DMS153 treated with DMSO at 0.1 percent for 48 hours (cell line): Measurements from ENCODE around the gene KLHL6.

Experiments used
- DNase-seq: peaks from one replicate; lab custom pipeline; 2025; ENCODE audit not compliant: unreplicated experiment; lab: John Stamatoyannopoulos, UW

KLHL6 gene

GRCh38 chr3:183508821-183509220 lies 46.7 kb downstream of the KLHL6 start:
- no peak for DNase-seq

GRCh38 chr3:183507551-183507950 lies 48.0 kb downstream of the KLHL6 start:
- DNase-seq, result no peak

DNA sequence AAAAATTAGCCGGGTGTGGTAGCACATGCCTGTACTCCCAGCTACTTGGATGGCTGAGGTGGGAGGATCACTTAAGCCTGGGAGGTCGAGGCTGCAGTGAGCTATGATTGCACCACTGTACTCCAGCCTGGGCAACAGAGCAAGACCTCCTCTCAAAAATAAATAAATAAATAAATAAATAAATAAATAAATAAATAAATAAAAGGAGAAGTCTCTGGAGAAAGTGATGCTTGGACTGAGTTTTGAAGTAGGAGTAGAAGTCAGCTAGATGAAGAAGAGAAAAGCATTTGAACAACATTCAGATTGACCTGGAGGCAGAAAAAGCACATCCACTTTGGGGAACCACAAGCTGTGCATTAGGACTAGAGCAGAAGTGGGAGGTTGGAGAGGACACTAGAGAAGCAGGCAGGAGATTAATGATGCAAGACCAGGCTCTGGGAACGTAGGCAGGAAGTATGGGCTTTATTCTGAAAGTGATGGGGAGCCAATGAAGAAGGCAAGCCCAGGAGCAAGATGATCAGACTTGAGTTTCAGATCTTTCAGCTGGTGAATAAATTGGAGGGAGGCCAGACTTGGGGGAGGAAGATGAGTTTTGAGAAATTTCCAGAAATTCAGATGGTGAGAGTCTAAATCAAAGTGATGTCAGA lies 48.7 kb downstream of the KLHL6 start:
- no peak for DNase-seq

DNA sequence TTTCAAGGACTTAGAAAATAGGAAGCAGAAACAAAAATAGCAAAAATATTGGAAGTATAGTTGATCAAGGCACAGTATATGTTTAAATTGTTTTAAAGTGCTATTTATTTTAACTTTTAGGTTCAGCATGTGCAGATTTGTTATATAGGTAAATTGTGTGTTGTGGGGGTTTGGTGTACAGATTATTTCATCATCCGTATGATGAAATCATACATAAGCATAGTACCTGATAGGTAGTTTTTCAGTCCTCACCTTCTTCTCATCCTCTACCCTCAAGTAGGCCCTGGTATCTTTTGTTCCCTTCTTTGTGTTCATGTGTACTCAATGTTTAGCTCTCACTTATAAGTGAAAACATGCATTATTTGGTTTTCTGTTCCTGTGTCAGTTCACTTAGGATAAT lies 50.9 kb downstream of the KLHL6 start:
- no peak for DNase-seq

GRCh38 chr3:183503746-183504145 lies 51.8 kb downstream of the KLHL6 start:
- no peak for DNase-seq

DNA sequence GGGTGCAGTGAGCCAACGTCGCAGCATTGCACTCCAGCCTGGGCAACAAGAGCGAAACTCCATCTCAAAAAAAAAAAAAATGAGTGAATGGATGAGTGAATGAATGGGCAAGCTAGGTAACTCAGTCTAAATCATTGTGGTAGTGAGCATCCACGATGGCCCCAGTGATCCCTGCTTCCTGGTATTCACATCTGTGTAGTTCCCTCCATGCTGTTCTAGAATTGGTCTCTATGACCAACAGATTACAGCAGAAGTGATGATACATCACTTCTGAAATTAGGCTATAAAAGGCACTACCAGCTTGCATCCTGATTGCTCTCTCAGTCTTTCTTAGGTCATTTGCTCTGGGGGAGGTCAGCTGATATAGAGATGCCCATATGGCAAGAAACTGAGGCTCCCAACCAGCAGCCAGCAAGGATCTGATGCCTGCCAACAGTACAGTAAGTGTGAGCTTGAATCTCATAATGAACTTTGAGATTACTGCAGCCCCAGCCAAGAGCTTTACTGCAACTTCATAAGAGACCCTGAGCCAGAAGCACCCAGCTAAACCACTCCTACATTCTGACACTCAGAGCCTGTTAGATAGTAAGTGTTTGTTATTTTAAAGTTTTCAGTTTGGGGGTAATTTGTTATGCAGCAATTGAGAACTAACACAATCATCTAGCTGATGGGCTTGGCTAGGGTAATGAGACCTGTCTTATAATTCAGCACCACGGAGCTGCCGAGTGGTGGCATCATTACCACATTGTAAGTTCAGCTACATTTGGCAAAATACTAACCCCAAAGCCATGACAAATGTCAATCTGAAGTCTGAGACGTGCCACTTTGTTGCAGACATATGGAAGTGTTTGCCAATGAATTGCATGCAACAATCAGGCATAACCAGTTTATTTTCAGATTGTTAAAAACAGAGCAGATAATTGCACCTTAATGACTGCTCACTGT lies 53.0 kb downstream of the KLHL6 start:
- no peak for DNase-seq

DNA sequence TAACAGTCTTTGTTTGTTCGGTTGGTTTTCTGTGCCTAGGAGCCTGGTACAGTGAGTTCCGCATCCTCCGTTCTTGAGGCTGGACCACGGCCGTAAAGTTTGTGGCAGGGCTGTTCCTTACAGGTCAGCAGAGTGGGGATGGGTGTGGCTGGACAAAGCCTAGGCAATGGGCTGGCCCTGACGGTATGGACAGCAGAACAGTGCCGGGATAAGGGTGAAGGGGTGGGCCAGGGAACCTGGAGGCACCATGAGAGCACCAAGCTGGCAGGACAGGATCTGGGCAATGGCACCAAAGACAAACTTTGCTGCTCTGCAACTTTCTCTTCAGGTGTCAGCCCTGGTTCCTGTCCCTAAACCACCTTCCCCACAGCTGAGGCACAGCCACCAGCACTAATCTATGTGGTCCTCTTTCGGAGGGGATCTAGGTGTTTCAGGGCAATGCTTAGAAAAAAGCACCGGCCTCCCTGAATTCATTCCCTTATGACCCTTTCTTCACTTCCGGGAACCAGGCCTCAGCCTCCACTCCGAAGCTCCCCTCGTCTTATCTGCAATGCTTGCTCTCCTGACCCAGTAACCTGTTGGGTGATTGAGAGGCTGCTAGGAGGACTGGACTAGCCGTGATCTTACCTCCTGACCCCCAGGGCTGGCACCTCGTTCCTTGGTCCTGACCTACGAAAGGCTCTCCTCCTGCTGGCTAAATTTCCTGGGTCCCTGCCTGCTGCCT lies 54.4 kb downstream of the KLHL6 start:
- DNase-seq, result no peak

GRCh38 chr3:183500319-183500718 lies 55.2 kb downstream of the KLHL6 start:
- DNase-seq, result no peak

DNA sequence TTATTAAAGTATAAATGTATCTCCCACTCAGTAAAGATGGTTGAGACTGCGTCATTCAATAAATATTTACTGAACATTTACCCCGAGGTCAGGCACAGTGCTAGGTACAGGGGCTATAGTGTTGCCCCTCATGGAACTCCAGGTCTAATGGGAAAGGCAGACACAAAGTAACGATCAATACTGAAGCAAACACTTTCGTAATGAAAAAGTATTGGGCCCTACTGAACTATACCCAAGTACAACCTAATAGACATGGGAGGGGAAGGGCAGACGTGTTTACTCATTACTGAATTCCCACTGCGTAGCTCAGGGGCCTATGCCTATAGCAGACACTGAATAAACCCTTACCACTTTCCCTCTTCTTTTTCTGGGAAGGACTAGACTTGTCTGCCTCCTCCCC lies 56.9 kb downstream of the KLHL6 start:
- DNase-seq, result no peak

DNA sequence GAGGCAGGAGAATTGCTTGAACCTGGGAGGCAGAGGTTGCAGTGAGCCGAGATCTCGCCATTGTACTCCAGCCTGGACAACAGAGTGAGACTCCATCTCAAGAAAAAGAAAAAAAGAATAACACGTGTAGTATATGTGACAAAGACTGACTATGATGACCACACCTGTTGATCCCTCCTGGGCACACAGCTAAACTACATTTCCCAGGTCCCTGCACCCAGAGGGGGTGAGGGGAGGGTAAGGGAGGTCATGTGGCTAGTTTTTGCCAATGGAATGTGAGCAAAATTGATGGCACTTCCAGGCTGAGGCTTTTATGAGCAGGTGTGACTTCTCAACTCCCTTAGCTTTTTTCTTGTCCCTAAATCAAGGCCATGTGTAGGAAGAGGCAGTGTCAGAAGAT lies 58.2 kb downstream of the KLHL6 start:
- no peak for DNase-seq

GRCh38 chr3:183496311-183496710 lies 59.2 kb downstream of the KLHL6 start:
- no peak for DNase-seq

GRCh38 chr3:183494341-183494740 lies 61.2 kb downstream of the KLHL6 start:
- DNase-seq, result no peak

DNA sequence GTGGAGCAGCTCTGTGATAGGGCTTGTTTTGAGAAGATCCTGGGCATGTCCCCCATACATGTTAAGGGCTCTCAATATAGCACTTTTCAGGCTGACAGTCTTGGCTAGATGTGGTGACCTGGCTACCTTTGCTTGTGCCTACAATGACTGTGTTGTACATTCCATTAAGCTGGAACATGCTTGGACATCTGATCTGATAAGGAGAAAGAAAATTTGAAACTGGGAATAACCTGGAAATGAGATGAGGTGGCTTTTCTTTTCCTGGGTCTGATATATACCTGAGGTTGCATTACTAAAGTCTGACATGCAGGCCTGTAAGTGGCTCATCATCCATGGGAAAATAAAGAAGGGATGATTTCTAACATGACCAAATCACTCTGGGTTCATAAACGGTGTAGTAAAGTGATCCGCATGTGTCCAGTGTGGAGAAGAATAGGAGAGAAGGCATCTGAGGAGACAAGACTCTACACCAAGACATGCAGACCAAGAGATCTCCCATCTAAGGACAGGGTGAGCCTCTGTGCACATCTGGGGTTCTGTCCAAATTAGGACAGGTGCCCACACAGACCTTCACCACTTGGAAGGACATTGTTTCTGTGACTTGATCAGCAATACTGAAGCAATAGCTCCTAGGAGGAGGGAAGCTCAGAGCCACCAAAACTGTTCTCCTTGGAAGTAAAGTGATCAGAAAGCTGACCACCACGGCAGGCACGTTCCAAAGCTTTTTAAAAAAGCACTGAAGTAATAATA lies 62.0 kb downstream of the KLHL6 start:
- DNase-seq, result no peak

DNA sequence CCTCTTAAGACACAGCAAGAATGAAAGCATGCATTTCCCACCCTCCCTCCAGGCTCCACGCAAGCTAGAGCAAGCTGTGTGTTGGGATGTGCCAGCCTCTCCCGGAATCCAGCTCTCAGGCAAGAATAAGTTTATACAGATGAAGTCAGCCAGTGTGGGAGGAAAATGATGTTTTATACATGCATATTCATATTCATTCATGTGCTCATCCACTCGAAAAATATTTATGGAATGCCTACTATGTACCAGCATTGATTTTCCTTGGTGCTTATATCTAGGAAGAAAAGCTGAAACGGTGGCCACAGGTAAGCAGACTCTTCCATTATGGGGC lies 62.7 kb downstream of the KLHL6 start:
- no peak for DNase-seq

- no peak for DNase-seq
Observed at GRCh38 chr3:183491923-183492848, 63.3 kb downstream of the KLHL6 start.

DNA sequence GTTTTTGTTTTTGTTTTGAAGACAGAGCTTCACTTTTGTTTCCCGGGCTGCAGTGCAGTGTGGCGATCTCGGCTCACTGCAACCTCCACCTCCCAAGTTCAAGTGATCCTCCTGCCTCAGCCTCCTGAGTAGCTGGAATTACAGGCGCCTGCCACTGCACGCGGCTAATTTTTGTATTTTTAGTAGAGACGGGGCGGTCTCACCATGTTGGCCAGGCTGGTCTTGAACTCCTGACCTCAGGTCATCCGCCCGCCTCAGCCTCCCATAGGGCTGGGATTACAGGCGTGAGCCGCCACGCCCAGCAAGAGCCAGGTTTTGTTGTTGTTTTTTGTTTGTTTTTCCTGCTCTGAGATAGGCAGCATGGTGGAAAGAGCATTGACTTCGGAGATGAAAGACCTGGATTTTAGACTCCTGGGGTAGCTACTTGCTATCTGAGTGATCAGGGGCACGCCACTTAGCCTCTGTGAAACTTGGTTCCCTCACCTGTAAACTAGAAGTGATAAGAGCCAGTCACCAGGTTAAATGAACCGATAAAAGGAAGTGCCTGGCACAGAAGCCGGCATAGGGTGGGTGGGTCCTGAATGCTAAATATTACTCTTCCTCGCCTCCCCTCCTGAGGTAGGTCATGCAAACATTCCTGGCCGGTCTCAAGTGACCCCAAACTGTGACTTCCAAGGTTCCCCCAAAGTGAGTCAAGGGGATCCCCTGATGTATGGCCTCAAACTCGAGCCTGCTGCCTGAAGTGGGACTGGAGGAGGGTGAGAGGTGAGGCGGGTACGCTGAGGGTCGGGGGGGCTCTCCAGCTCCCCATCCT lies 64.2 kb downstream of the KLHL6 start:
- no peak for DNase-seq

DNA sequence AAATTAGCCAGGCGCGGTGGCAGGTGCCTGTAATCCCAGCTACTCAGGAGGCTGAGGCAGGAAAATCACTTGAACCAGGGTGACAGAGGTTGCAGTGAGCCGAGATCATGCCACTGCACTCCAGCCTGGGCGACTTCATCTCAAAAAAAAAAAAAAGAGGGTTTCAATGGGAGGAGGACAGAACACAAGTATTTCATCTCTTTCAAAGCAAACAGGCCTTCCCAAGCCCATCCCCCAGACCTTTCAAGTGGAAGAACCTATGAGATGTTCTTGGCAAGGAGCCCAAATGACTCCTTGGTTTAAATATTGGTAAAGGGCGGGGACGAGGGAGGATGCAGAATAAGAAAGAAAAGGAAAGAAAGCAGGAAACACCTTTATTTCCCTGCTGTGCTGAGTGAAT lies 64.9 kb downstream of the KLHL6 start:
- DNase-seq, result no peak

DNA sequence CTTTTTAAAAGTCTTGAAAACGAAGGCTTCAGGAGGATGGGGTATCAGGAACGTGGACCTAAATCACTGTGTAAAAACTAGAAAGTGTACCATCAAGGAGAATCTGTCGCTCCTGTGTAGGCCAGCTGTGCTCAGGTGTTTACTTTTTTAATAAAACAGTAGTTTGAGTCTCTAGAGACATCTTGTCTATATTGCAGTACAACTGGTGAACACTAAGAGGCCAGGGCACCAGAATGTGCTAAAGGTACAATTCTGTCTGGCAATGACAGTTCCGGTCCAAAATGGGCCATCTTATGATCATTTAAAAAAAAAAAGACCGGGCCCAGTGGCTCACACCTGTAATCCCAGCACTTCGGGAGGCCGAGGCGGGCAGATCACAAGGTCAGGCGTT lies 65.3 kb downstream of the KLHL6 start:
- no peak for DNase-seq

GRCh38 chr3:183489455-183490210 lies 65.9 kb downstream of the KLHL6 start:
- no peak for DNase-seq
